ENCODE results near the gene MCOLN1. TPM values are rescaled to one million over a fixed set of nuclear protein-coding genes. Genes with fewer than 3 reads are reported as not detected.

MCOLN1 gene
- total and polyA plus RNA-seq, 2 donors from 2014 or later = 24.0 to 25.7 TPM

DNA sequence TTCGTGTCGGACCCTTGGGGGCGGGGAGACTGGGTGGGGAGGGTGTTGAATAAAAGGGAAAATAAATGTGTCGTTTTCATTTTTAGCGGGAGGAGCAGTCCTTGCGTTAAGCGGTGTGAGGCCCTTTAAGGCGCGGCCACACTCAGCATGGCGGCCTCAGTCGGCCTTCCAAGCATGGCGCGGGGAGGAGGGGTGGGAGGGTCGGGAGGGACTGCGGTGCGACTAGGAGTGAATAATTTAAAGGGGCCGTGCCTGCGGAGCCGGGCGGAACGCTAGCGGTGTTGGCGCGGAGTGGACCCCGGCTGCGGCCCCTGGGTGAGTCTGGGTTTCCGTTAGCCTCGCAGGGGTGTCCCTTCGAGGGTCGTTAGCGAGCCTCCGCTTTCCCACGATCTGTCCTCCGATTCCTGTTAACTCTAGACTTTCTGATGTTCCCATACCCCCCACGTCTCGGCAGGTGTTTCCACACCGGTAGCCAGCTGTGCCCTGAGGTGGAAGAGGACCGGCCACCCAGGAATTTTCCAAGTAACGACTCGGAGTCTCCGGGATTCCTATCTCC, 11.6 kb downstream of the MCOLN1 start:
- DNase-seq (peak; percentile 91 to 97 (median 94)), FAIRE-seq (no peak)

DNA sequence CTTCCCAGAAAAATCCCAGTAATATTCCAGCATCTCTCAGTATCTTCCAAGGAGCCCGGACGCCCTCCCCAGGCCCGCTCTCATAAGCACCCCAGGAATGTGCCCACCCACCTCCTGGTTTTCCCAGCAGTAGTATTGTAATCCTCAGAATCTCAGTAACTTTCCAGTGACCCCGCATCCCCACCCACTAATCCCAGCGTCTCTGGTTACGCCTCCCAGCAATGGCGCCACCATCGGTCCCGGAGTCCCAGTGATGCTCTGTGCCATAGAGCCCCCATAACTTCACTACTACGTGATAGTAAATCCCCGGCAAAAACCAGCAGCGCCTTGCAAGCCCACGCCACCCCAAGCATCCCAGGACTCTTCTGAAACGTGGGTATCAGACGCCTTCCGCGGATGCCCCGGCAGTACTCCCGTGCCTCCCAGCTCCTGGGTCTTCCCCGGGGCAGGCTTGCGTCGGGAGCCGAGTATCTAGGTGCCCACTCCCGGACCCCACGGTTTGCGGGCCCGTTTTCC, 12.2 kb downstream of the MCOLN1 start:
- H3K27ac ChIP-seq (ENCODE audit: low read depth in 2 of 2, low read length in 2 of 2) = peak overlapping the region; percentile 66 to 93
- peaks cover 0 to 10% (median 3%) of the 10 kb centered on the region in 3 donors for H3K36me3 ChIP-seq (ENCODE audit: control insufficient read depth in 2 of 3, insufficient read depth in 3 of 3, low read length in 3 of 3)
- no peak for FAIRE-seq
- intact Hi-C loops (cut with DNase I) = no loop called here
- DNase-seq = peak; percentile 76 to 92 (median 84)
- H3K9me3 ChIP-seq (ENCODE audit: control insufficient read depth in 2 of 3, insufficient read depth in 1 of 3, low read length in 3 of 3) = no peaks in the 10 kb centered on the region
- H3K4me3 ChIP-seq (ENCODE audit: low read length in 3 of 3) = peak overlapping the region; percentile 65 to 93 (median 86)
- H3K9ac ChIP-seq (ENCODE audit: low read length in 3 of 3) = peak overlapping the region; percentile 63 to 93 (median 79)
- TF ChIP-seq, protein P1, sequence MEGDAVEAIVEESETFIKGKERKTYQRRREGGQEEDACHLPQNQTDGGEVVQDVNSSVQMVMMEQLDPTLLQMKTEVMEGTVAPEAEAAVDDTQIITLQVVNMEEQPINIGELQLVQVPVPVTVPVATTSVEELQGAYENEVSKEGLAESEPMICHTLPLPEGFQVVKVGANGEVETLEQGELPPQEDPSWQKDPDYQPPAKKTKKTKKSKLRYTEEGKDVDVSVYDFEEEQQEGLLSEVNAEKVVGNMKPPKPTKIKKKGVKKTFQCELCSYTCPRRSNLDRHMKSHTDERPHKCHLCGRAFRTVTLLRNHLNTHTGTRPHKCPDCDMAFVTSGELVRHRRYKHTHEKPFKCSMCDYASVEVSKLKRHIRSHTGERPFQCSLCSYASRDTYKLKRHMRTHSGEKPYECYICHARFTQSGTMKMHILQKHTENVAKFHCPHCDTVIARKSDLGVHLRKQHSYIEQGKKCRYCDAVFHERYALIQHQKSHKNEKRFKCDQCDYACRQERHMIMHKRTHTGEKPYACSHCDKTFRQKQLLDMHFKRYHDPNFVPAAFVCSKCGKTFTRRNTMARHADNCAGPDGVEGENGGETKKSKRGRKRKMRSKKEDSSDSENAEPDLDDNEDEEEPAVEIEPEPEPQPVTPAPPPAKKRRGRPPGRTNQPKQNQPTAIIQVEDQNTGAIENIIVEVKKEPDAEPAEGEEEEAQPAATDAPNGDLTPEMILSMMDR (IDR thresholded peaks at IDR 0.05; ENCODE audit: borderline replicate concordance, extremely low read depth, insufficient read depth) = peak; percentile 10
- peaks cover 0 to 8% (median 0%) of the 10 kb centered on the region in 3 donors for H3K4me1 ChIP-seq (ENCODE audit: control insufficient read depth in 2 of 3, insufficient read depth in 2 of 3, low read depth in 1 of 3, low read length in 3 of 3)
- H3K27me3 ChIP-seq (ENCODE audit: control insufficient read depth, insufficient read depth, low read length) = no peaks in the 10 kb centered on the region

More for the DNA sequence above, 11.6 kb downstream of the MCOLN1 start:
- no peaks in the 10 kb centered on the region for H3K9me3 ChIP-seq (ENCODE audit: control insufficient read depth in 2 of 3, insufficient read depth in 1 of 3, low read length in 3 of 3)
- H3K9ac ChIP-seq (ENCODE audit: low read length in 3 of 3) = peak overlapping the region; percentile 63 to 93 (median 79)
- no peaks in the 10 kb centered on the region for H3K27me3 ChIP-seq (ENCODE audit: control insufficient read depth, insufficient read depth, low read length)
- intact Hi-C loops (cut with DNase I) = no loop called here
- H3K4me3 ChIP-seq (ENCODE audit: low read length in 3 of 3) = peak overlapping the region; percentile 65 to 93 (median 86)
- TF ChIP-seq, protein P1 (IDR thresholded peaks at IDR 0.05; ENCODE audit: borderline replicate concordance, extremely low read depth, insufficient read depth) = no peak
- peak overlapping the region; percentile 66 to 93 for H3K27ac ChIP-seq (ENCODE audit: low read depth in 2 of 2, low read length in 2 of 2)
- peaks cover 0 to 11% (median 3%) of the 10 kb centered on the region in 3 donors for H3K36me3 ChIP-seq (ENCODE audit: control insufficient read depth in 2 of 3, insufficient read depth in 3 of 3, low read length in 3 of 3)
- peaks cover 0 to 8% (median 0%) of the 10 kb centered on the region in 3 donors for H3K4me1 ChIP-seq (ENCODE audit: control insufficient read depth in 2 of 3, insufficient read depth in 2 of 3, low read depth in 1 of 3, low read length in 3 of 3)

DNA sequence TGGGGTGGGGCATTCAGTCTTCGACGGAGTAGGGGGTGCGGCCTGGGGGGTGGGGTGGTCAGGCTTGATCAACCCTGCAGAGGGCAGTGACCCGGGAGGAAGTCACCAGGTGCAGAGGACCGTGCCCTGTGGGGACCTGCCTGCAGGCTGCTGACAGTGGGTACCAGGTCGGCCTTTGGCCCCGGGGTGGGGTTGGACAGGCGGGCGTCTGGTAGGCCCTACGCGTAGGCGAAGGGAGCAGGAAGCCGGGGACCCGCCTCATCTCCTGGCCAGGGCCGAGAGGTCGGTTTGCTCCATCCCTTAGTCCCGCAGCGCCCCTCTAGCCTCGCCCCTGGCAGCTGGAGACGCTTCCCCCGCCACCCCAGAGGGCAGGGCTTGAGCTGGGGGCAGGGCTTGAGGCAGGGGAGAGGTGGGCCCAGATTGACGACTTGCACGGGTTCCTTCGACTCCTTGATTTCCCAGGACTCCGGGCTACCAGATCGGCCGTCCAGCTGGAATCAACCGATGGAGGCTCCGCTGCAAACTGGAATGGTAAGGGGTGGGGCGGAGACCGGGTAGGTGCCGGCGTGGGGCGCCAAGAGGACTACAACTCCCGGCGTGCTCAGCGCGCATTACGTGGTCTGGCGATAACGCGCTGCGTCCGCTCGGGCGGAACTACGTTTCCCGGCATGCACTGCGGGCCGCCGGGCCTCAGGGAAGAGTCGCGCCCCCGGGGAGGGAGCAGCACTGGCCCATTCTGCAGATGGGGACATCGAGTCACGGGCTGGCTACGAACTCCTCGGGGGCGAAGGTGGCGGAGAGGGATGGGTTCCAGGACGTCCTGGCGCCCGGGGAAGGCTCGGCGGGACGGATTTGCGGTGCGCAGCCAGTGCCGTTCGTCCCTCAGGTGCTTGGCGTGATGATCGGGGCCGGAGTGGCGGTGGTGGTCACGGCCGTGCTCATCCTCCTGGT, 12.9 kb downstream of the MCOLN1 start, which contains the start of gene PNPLA6:
Gene PNPLA6, plus strand, starts transcription at position 671 of the 951 bp plus-strand sequence. Its CDS starts 72 bp downstream, at position 743.
- intact Hi-C loops (cut with DNase I) = no loop called here
- H3K9ac ChIP-seq (ENCODE audit: low read length in 3 of 3) = peak within 1 kb of the TSS; percentile 63 to 93 (median 93)

More for the DNA sequence above, 12.9 kb downstream of the MCOLN1 start, which contains the start of gene PNPLA6:
- Histone ChIP-seq H3K36me3 (ENCODE audit: control insufficient read depth in 2 of 3, insufficient read depth in 3 of 3, low read length in 3 of 3) (peaks cover 0 to 12% (median 3%) of the 10 kb centered on the region in 3 donors), H3K4me3 (ENCODE audit: low read length in 3 of 3) (peak within 1 kb of the TSS; percentile 65 to 93 (median 86)), H3K9me3 (ENCODE audit: control insufficient read depth in 2 of 3, insufficient read depth in 1 of 3, low read length in 3 of 3) (no peaks in the 10 kb centered on the region), H3K27me3 (ENCODE audit: control insufficient read depth, insufficient read depth, low read length) (no peaks in the 10 kb centered on the region), H3K27ac (ENCODE audit: low read depth in 2 of 2, low read length in 2 of 2) (peak within 1 kb of the TSS; percentile 66 to 93), H3K4me1 (ENCODE audit: control insufficient read depth in 2 of 3, insufficient read depth in 2 of 3, low read depth in 1 of 3, low read length in 3 of 3) (peaks cover 0 to 8% (median 0%) of the 10 kb centered on the region in 3 donors)
- DNase-seq (peak; percentile 96 to 98 (median 98)), FAIRE-seq (no peak)
- TF ChIP-seq, protein P1 (IDR thresholded peaks at IDR 0.05; ENCODE audit: borderline replicate concordance, extremely low read depth, insufficient read depth) = no peak
